ENCODE data around the gene FBXL7.

The FBXL7 gene

DNA sequence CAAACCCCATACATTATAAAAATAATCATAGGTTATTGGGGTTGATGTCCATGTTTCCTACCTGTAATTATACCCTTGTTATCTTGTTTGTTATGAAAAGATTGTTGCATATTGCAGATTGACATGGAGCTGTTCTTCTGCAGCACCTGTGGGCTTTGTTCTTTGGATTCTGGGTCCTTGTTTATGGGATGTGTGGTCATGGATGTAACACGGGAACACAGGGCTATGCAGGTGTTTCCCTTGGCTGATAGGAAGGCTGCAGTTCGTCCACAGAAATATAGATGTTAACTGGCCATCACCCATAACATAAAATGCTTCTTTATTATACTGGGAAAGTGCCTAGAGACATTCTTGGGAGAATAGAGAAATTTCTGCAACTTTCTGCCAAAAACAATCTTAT lies 77.9 kb downstream of the FBXL7 start:
- no peak for DNase-seq (ENCODE audit: low read depth in 2 of 2)

DNA sequence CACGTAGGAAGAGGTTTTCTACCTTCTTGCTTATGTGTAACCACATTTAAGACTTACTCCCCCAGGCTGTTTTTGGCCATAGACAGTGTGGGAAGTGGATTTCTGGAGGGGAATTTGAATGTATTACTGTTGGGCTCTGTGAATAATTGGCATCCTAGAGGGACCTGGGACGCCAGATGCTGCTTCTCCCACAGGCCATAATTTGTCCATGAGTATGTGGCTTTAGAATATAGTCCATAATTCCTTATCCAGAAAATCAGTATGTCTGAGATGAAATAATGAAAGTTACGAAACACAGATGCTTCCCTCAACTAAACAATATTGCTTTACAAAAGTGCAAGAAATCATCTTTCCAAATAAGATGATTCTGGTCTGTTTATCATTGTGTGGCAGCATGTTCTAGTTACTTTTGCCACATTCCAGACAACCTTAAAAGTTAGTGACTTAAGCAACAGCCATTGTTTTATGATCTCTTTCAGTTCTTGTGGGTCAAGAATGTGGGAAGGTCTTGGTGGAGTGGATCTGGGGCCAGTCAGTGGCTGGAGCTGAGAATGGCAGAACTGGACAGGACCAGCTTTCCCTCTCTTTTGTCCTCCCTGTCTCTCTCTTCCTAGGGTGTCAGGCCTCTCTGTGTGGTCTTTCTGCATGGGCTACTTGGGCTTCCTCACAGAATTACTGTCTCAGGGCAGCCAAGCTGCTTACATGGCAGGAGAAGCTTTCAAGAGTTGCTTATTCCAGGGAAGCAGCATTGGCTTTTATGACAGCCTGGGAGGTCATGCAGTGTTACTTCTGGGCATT lies 79.4 kb downstream of the FBXL7 start:
- no peak for DNase-seq (ENCODE audit: low read depth in 2 of 2)

DNA sequence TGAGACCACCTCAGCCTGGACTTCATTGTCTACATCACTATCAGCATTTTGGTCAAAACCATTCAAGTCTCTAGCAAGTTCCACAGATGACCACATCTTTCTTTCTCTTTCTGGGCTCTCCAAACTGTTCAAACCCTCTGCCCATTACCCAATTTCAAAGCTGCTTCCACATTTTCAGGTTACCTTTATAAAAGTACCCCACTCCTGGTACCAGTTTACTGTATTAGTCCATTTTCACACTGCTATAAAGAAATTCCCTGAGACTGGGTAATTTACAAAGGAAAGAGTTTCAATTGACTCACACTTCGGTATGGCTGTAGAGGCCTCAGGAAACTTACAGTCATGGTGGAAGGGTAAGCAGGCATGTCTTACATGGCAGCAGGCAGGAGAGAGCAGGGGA lies 84.5 kb downstream of the FBXL7 start:
- no peak for DNase-seq (ENCODE audit: low read depth in 2 of 2)

DNA sequence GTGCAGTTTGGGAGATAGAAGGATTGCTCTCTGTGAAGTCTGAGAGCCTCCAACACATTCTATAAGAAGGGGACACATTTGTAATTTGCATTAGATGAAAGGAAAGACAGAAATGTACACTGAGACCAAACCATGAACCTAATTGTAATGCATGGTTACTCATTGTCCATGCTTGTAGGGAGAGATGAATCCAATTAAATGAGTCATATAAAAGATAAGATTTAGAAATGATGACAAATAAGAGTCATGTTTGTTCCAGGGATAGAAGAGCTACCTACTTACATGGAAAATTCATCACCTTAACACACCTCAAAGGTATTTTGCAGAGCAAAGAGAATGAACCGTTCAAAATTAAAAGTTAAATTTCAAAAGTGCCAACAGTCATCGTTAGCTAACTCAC lies 85.1 kb downstream of the FBXL7 start:
- DNase-seq (ENCODE audit: low read depth in 2 of 2): no peak

DNA sequence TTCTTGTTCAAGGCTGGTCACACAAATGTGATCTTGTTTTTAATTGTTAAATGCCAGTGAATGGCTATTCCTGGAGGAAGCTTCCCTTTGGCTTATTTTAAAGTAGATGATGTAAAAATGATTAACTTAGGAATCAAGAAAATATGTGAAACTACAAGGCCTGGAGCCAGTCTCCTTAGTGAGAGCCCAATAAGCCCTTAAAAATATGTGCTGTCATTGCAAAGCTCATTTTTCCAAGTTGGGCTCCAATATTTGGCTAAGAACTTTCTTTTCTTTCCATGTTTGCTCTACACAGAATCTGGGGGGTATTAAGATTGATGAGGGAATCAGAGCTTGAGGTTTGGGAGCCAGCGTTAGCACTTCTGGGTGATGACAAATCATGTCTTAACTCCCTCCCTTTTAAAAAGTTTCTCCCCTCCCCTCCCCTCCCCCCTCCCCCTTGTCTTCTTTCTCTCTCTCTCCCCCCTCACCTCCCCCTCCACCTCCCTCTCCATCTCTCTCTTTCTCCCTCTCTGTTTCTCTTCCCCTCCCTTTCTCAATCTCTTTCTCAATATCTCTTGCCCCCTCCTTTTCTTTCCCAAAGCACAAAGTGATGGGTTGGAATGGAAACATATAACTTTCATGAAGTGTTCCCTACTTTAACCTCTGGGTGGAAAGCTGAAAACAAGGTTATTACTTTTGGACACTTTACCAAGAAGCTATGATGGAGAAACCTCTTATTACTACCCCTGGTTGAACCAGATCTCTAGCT lies 86.0 kb downstream of the FBXL7 start:
- no peak for DNase-seq (ENCODE audit: low read depth in 2 of 2)

- DNase-seq (ENCODE audit: low read depth in 2 of 2): no peak
These were observed 87.9 kb downstream of the FBXL7 start for GRCh38 chr5:15587916-15588315.

GRCh38 chr5:15592728-15593127 lies 92.7 kb downstream of the FBXL7 start:
- DNase-seq (ENCODE audit: low read depth in 2 of 2): no peak

GRCh38 chr5:15594977-15595568 lies 95.1 kb downstream of the FBXL7 start:
- no peak for DNase-seq (ENCODE audit: low read depth in 2 of 2)

GRCh38 chr5:15595929-15596328 lies 95.9 kb downstream of the FBXL7 start:
- no peak for DNase-seq (ENCODE audit: low read depth in 2 of 2)

GRCh38 chr5:15596936-15597335 lies 97.0 kb downstream of the FBXL7 start:
- no peak for DNase-seq (ENCODE audit: low read depth in 2 of 2)

DNA sequence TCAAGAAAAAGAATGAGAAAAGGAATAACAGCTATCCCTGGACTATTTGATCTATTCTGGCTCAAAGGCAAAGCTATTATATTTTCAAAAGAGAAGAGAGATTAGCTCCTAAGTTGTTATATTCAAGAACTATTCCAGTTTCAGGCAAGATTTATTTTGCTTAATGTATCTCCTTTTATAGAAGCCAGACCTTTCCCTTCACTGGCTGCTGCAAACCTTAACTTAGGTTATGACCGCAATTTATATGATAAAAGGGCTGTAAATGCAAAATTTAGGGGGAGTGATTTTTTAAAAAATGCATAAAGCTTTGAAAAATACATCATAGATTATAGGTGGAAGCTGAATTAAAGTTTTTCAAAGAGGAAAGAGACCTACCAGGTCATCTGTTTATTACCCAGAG lies 97.8 kb downstream of the FBXL7 start:
- DNase-seq (ENCODE audit: low read depth in 2 of 2): no peak

DNA sequence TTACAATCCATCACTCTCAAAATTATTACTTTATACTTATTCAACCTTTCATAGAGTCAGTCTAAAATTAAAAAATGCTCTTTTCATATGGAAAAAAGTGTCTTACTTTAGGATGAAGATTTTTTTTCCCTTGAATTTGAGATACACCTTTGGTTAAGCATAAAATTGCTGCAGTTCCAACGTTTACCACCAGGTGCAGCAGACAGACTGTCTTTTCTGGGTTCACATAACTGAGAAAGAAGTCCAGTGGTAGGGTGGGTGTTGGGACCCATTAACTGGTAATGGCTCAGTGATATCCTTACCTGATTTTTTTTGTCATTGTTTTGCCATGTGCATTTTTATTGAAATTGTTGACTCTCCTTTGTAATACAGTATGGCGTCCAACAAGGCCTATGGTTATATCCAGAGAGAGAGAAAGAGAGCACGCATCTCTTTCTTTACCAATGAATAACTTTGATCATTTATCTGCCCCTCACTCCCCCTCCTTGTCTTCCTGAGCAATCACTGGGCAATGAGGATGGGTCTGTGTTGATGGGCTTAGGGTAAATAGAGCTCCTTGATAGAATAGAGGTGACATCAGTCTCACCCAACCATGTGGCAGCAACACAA lies 98.4 kb downstream of the FBXL7 start:
- no peak for DNase-seq (ENCODE audit: low read depth in 2 of 2)

- no peak for DNase-seq (ENCODE audit: low read depth in 2 of 2)
These were observed 100.1 kb downstream of the FBXL7 start for GRCh38 chr5:15600035-15600434.

DNA sequence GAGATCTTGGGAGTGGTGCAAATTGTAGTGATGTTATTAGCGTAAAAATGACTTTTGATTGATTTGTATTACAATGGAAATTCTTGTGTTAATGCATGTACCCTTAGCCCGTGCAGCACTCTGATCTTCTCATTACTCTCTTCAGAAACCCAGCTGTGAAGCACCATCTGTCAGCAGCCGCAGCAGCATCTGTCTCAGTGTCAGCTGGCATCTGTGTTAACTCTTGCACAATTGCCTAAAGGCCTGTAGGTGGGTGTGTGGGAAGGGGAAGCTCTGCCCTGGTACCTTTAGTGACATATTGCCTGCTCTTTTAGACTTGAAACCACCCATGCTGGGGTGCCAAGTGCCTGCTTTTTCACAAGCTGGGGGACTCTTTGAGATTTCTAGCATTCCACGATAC lies 101.3 kb downstream of the FBXL7 start:
- no peak for DNase-seq (ENCODE audit: low read depth in 2 of 2)

DNA sequence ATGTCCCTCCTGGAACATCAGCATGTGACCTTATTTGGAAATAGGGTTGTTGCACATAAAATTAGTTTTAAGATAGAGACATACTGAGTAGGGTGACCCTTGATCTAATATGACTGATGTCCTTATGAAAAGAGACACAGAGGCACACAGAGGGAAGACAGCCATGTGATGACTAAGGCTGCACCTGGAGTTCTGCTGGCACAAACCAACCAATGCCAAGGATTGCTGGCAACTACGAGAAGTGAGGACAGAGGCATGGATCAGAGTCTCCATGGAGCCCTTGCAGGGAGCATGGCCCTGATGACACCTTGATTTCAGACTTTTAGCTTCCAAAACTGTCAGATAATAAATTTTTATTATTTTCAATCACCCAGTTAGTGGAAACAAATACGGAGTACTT lies 101.9 kb downstream of the FBXL7 start:
- no peak for DNase-seq (ENCODE audit: low read depth in 2 of 2)

DNA sequence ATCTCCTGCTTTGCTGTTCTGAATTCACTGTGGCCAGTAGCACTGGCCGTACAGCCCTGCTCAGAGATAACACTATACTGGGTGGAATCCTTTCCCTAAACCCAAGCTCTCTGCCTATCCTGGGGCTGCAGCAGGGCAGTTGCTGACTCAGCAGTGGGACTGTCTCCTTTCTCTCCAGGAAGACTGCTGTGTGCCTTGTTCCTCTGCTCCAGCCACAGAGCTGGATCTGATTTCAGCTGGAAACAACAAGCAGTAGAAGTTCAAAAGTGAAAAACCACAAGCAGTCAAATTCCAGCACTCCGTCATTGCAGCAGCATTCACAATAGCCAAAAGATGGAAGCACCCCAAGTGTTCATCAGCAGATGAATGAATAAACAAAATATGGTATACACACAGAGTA lies 105.0 kb downstream of the FBXL7 start:
- no peak for DNase-seq (ENCODE audit: low read depth in 2 of 2)

DNA sequence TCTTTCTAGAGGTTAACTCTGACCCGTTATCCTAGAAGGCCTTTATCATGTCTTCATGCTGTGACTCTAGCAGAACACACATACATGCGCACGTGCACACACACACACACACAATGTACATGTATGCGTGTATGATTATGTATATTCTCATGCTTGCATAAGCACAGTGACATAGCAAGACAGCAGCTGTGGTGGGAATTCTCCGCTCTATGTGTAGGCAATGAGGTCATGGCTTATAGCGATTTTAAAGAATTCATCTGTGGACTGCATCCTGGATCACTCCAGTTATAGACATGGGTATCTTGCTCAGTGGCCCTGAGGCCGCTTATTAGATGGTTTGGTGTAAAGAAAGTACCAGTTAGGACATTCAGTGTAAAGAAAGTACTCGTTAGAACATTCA lies 106.2 kb downstream of the FBXL7 start:
- no peak for DNase-seq (ENCODE audit: low read depth in 2 of 2)

- no peak for DNase-seq (ENCODE audit: low read depth in 2 of 2)
These were observed 107.1 kb downstream of the FBXL7 start for GRCh38 chr5:15607076-15607475.

GRCh38 chr5:15609076-15609725 lies 109.2 kb downstream of the FBXL7 start:
- DNase-seq (ENCODE audit: low read depth in 2 of 2): no peak

DNA sequence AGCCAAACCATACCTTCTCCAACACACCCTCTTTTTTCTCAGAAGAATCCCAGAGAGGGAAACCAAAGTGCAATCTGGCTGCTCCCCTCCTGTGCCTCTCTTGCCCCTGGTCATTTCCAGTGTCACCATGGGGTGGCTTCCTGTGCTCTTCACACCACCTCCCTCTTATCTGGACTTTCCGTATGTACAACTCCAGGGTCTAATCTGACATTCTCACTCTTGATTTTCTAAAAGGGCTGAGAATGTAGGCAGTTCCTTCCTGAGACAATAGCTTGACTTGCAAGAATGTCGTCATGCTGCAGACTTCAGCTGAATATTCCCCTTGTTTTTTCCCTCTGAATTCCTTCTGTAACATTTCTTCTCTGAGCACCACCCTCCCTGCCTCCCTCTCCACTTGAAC lies 110.2 kb downstream of the FBXL7 start:
- DNase-seq (ENCODE audit: low read depth in 2 of 2): no peak

- DNase-seq (ENCODE audit: low read depth in 2 of 2): no peak
These were observed 111.0 kb downstream of the FBXL7 start for GRCh38 chr5:15611008-15611407.
